ENCODE results near the gene CCDC70. TPM values are rescaled to one million over a fixed set of nuclear protein-coding genes. Genes with fewer than 3 reads are reported as not detected.

The CCDC70 gene
- total RNA-seq, 1 donor: not detected

GRCh38 chr13:51840917-51841316, 20.9 kb upstream of the CCDC70 start:
- Histone ChIP-seq H3K27me3 (ENCODE audit: insufficient read depth, low read length) (no peaks in the 10 kb centered on the region), H3K4me1 (ENCODE audit: insufficient read depth, low read length) (peaks cover 10% of the 10 kb centered on the region), H3K4me3 (ENCODE audit: low read length) (no peak overlapping the region), H3K9me3 (ENCODE audit: low read depth, low read length) (no peaks in the 10 kb centered on the region)

- Histone ChIP-seq H3K27me3 (ENCODE audit: insufficient read depth, low read length) (no peaks in the 10 kb centered on the region), H3K4me1 (ENCODE audit: insufficient read depth, low read length) (peaks cover 10% of the 10 kb centered on the region), H3K4me3 (ENCODE audit: low read length) (no peak overlapping the region), H3K9me3 (ENCODE audit: low read depth, low read length) (no peaks in the 10 kb centered on the region)
Measured at GRCh38 chr13:51841732-51842131, 20.0 kb upstream of the CCDC70 start.

GRCh38 chr13:51843529-51843928, 18.2 kb upstream of the CCDC70 start:
- Histone ChIP-seq H3K4me3 (ENCODE audit: low read length) (no peak overlapping the region), H3K27me3 (ENCODE audit: insufficient read depth, low read length) (no peaks in the 10 kb centered on the region), H3K9me3 (ENCODE audit: low read depth, low read length) (no peaks in the 10 kb centered on the region), H3K4me1 (ENCODE audit: insufficient read depth, low read length) (peaks cover 10% of the 10 kb centered on the region)

GRCh38 chr13:51844862-51845573, 16.8 kb upstream of the CCDC70 start, which contains the start of gene TMEM272:
TMEM272 (minus strand) TSS chr13:51845177; CDS start chr13:51838530, 6,647 bp downstream.
- no peaks in the 10 kb centered on the region for H3K27me3 ChIP-seq (ENCODE audit: insufficient read depth, low read length)
- H3K4me3 ChIP-seq (ENCODE audit: low read length): no peak within 1 kb of the TSS
- H3K9me3 ChIP-seq (ENCODE audit: low read depth, low read length): no peaks in the 10 kb centered on the region
- peaks cover 10% of the 10 kb centered on the region for H3K4me1 ChIP-seq (ENCODE audit: insufficient read depth, low read length)

GRCh38 chr13:51845574-51846318, 16.0 kb upstream of the CCDC70 start:
- Histone ChIP-seq H3K27me3 (ENCODE audit: insufficient read depth, low read length) (no peaks in the 10 kb centered on the region), H3K4me3 (ENCODE audit: low read length) (no peak overlapping the region), H3K9me3 (ENCODE audit: low read depth, low read length) (no peaks in the 10 kb centered on the region), H3K4me1 (ENCODE audit: insufficient read depth, low read length) (peaks cover 10% of the 10 kb centered on the region)

GRCh38 chr13:51846756-51847155, 15.0 kb upstream of the CCDC70 start:
- Histone ChIP-seq H3K27me3 (ENCODE audit: insufficient read depth, low read length) (no peaks in the 10 kb centered on the region), H3K9me3 (ENCODE audit: low read depth, low read length) (no peaks in the 10 kb centered on the region), H3K4me3 (ENCODE audit: low read length) (no peak overlapping the region), H3K4me1 (ENCODE audit: insufficient read depth, low read length) (peaks cover 14% of the 10 kb centered on the region)

GRCh38 chr13:51848674-51849073, 13.1 kb upstream of the CCDC70 start:
- Histone ChIP-seq H3K9me3 (ENCODE audit: low read depth, low read length) (no peaks in the 10 kb centered on the region), H3K4me3 (ENCODE audit: low read length) (no peak overlapping the region), H3K4me1 (ENCODE audit: insufficient read depth, low read length) (peaks cover 14% of the 10 kb centered on the region), H3K27me3 (ENCODE audit: insufficient read depth, low read length) (no peaks in the 10 kb centered on the region)

GRCh38 chr13:51849145-51850101, 12.3 kb upstream of the CCDC70 start:
- H3K4me1 ChIP-seq (ENCODE audit: insufficient read depth, low read length): peaks cover 14% of the 10 kb centered on the region
- H3K27me3 ChIP-seq (ENCODE audit: insufficient read depth, low read length): no peaks in the 10 kb centered on the region
- H3K4me3 ChIP-seq (ENCODE audit: low read length): no peak overlapping the region
- H3K9me3 ChIP-seq (ENCODE audit: low read depth, low read length): no peaks in the 10 kb centered on the region

- no peaks in the 10 kb centered on the region for H3K9me3 ChIP-seq (ENCODE audit: low read depth, low read length)
- H3K27me3 ChIP-seq (ENCODE audit: insufficient read depth, low read length): peaks cover 4% of the 10 kb centered on the region
- no peak overlapping the region for H3K4me3 ChIP-seq (ENCODE audit: low read length)
- peaks cover 1% of the 10 kb centered on the region for H3K4me1 ChIP-seq (ENCODE audit: insufficient read depth, low read length)
Measured at GRCh38 chr13:51856027-51856736, 5.6 kb upstream of the CCDC70 start.

- Histone ChIP-seq H3K4me3 (ENCODE audit: low read length) (no peak overlapping the region), H3K4me1 (ENCODE audit: insufficient read depth, low read length) (no peaks in the 10 kb centered on the region), H3K27me3 (ENCODE audit: insufficient read depth, low read length) (peaks cover 4% of the 10 kb centered on the region), H3K9me3 (ENCODE audit: low read depth, low read length) (no peaks in the 10 kb centered on the region)
Measured at GRCh38 chr13:51856998-51857397, 4.8 kb upstream of the CCDC70 start.

- peaks cover 4% of the 10 kb centered on the region for H3K27me3 ChIP-seq (ENCODE audit: insufficient read depth, low read length)
- no peaks in the 10 kb centered on the region for H3K9me3 ChIP-seq (ENCODE audit: low read depth, low read length)
- H3K4me1 ChIP-seq (ENCODE audit: insufficient read depth, low read length): no peaks in the 10 kb centered on the region
- no peak overlapping the region for H3K4me3 ChIP-seq (ENCODE audit: low read length)
Measured at GRCh38 chr13:51858433-51859247, 3.1 kb upstream of the CCDC70 start.

GRCh38 chr13:51862957-51863356, 1.2 kb downstream of the CCDC70 start:
- H3K4me1 ChIP-seq (ENCODE audit: insufficient read depth, low read length): no peaks in the 10 kb centered on the region
- no peaks in the 10 kb centered on the region for H3K9me3 ChIP-seq (ENCODE audit: low read depth, low read length)
- no peak overlapping the region for H3K4me3 ChIP-seq (ENCODE audit: low read length)

GRCh38 chr13:51865838-51866237, 4.1 kb downstream of the CCDC70 start:
- Histone ChIP-seq H3K4me1 (ENCODE audit: insufficient read depth, low read length) (no peaks in the 10 kb centered on the region), H3K9me3 (ENCODE audit: low read depth, low read length) (no peaks in the 10 kb centered on the region), H3K4me3 (ENCODE audit: low read length) (no peak overlapping the region), H3K27me3 (ENCODE audit: insufficient read depth, low read length) (no peaks in the 10 kb centered on the region)

More at GRCh38 chr13:51862957-51863356, 1.2 kb downstream of the CCDC70 start:
- no peaks in the 10 kb centered on the region for H3K27me3 ChIP-seq (ENCODE audit: insufficient read depth, low read length)

GRCh38 chr13:51867062-51867461, 5.3 kb downstream of the CCDC70 start:
- H3K27me3 ChIP-seq (ENCODE audit: insufficient read depth, low read length): no peaks in the 10 kb centered on the region
- no peaks in the 10 kb centered on the region for H3K4me1 ChIP-seq (ENCODE audit: insufficient read depth, low read length)
- H3K4me3 ChIP-seq (ENCODE audit: low read length): no peak overlapping the region
- H3K9me3 ChIP-seq (ENCODE audit: low read depth, low read length): no peaks in the 10 kb centered on the region
